Endothelial cell (in vitro differentiated cells): Measurements from ENCODE around the gene STX11. TPM values are rescaled to one million over a fixed set of nuclear protein-coding genes. Genes with fewer than 3 reads are reported as not detected.

Experiments used
- DNase-seq: peaks from one replicate; pipeline ENCODE4 v3.0.0; 2021; ENCODE audit warnings: low spot score
- H3K27ac Mint-ChIP-seq: one replicate; pipeline ENCODE4 v1.8.0; 2021; ENCODE audit warnings: mixed read lengths, inconsistent platforms; ENCODE audit not compliant: unreplicated experiment
- H3K27me3 Mint-ChIP-seq: one replicate; pipeline ENCODE4 v1.8.0; 2021; ENCODE audit warnings: mild to moderate bottlenecking, moderate library complexity, mixed read lengths, inconsistent platforms; ENCODE audit not compliant: unreplicated experiment
- H3K36me3 Mint-ChIP-seq: one replicate; pipeline ENCODE4 v1.8.0; 2021; ENCODE audit warnings: mild to moderate bottlenecking, low read depth, mixed read lengths, inconsistent platforms; ENCODE audit not compliant: unreplicated experiment
- H3K4me1 Mint-ChIP-seq: one replicate; pipeline ENCODE4 v1.8.0; 2021; ENCODE audit warnings: mild to moderate bottlenecking, mixed read lengths, inconsistent platforms; ENCODE audit not compliant: unreplicated experiment
- H3K4me3 Mint-ChIP-seq: one replicate; pipeline ENCODE4 v1.8.0; 2021; ENCODE audit warnings: mild to moderate bottlenecking, mixed read lengths, inconsistent platforms; ENCODE audit not compliant: unreplicated experiment
- H3K9me3 Mint-ChIP-seq: one replicate; pipeline ENCODE4 v1.8.0; 2021; ENCODE audit warnings: mixed read lengths, inconsistent platforms; ENCODE audit not compliant: unreplicated experiment
- total RNA-seq: library from RNA; stranded (reverse); fragmentation: NEBNext Ultra II Directional; extraction: Animal tissue kit (Norgen Biotek cat#: 25700); gene quantifications from one replicate; pipeline ENCODE4 v1.2.1, GENCODE V29; 2021; ENCODE audit not compliant: unreplicated experiment
- TF ChIP-seq, protein P1 (sequence below): fragments of 200-600 bp; sonication (generic); IDR thresholded peaks from one replicate; pipeline ENCODE4 v1.5.0; 2021; ENCODE audit warnings: antibody characterized with exemption; ENCODE audit not compliant: unreplicated experiment

STX11 gene
- total RNA-seq, 1 donor from 2014 or later: not detected

DNA sequence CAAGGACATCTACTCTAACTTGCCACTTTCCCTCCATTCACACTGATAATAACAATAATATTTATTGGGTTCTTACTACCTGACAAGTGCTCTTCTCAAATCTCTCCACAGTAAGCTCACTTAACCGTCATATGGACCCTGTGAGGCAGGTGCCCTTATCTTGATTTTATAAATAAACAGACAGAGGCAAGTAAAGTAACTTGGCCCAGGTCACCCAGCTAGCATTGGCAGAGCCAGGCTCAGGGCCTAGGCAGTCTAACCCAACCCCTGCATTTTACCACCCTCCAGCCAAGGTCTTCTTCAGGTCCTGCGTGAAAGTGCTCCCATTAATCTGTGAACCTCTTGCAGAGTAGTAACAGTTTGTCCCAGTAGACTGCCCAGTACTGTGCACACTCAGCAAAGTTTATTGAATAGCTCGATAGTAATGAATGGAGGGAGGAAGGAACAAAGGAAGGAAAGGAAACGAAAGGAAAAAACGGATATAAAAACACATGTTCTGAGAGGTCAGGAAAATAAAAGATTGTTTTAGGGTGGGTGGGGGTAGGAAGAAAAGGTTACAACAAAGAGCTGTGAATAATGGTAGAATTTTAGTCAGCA, 17.0 kb upstream of the STX11 start:
- Mint-ChIP-seq H3K4me1 (no peaks in the 10 kb centered on the region), H3K9me3 (no peaks in the 10 kb centered on the region), H3K27ac (no peak overlapping the region), H3K27me3 (peaks cover 4% of the 10 kb centered on the region), H3K36me3 (no peaks in the 10 kb centered on the region), H3K4me3 (no peak overlapping the region)
- DNase-seq: no peak
- TF ChIP-seq, protein P1, sequence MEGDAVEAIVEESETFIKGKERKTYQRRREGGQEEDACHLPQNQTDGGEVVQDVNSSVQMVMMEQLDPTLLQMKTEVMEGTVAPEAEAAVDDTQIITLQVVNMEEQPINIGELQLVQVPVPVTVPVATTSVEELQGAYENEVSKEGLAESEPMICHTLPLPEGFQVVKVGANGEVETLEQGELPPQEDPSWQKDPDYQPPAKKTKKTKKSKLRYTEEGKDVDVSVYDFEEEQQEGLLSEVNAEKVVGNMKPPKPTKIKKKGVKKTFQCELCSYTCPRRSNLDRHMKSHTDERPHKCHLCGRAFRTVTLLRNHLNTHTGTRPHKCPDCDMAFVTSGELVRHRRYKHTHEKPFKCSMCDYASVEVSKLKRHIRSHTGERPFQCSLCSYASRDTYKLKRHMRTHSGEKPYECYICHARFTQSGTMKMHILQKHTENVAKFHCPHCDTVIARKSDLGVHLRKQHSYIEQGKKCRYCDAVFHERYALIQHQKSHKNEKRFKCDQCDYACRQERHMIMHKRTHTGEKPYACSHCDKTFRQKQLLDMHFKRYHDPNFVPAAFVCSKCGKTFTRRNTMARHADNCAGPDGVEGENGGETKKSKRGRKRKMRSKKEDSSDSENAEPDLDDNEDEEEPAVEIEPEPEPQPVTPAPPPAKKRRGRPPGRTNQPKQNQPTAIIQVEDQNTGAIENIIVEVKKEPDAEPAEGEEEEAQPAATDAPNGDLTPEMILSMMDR: no peak

GRCh38 chr6:144134176-144134575, 16.1 kb upstream of the STX11 start:
- Mint-ChIP-seq H3K27ac (no peak overlapping the region), H3K4me1 (no peaks in the 10 kb centered on the region), H3K4me3 (no peak overlapping the region), H3K9me3 (no peaks in the 10 kb centered on the region), H3K27me3 (peaks cover 1% of the 10 kb centered on the region), H3K36me3 (no peaks in the 10 kb centered on the region)
- TF ChIP-seq, protein P1: no peak
- no peak for DNase-seq

DNA sequence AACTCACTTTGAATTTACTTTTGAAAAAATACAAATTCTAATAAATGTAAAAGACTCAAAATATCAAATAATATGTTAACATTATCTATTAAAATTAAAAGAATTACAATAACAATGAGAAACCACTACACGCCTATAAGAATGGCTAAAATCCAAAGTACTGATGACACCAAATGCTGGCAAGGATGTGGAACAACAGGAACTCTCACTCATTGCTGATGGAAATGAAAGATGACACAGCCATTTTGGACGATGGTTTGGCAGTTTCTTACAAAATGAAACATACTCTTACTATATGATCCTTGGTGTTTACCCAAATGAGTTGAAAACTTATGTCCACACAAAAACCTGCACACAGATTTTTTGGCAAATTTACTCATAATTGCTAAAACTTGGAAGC, 15.6 kb upstream of the STX11 start:
- no peak for DNase-seq
- Mint-ChIP-seq H3K27me3 (peaks cover 1% of the 10 kb centered on the region), H3K27ac (no peak overlapping the region), H3K4me1 (no peaks in the 10 kb centered on the region), H3K36me3 (no peaks in the 10 kb centered on the region), H3K4me3 (no peak overlapping the region), H3K9me3 (no peaks in the 10 kb centered on the region)
- TF ChIP-seq, protein P1: no peak

DNA sequence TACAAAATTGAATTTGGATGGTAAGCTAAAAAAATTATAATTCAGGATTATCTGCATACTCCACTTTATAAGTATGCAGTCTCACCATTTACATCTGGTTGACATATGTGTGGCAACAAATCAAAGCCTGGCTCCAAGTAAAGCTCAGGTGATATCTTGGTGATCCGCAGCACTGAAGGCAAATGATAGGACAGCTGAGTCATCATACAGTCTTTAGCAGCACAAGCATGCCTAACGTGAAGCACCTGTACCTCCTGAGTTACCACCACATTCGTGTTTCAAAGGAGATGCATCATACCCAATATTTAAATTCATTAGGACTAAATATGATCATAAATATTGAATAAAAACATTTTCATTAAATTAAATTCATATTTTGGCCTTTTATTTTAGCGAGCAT, 11.8 kb upstream of the STX11 start:
- TF ChIP-seq, protein P1: no peak
- Mint-ChIP-seq H3K9me3 (no peaks in the 10 kb centered on the region), H3K27ac (no peak overlapping the region), H3K4me1 (no peaks in the 10 kb centered on the region), H3K36me3 (no peaks in the 10 kb centered on the region), H3K4me3 (no peak overlapping the region), H3K27me3 (no peaks in the 10 kb centered on the region)
- no peak for DNase-seq

- Mint-ChIP-seq H3K4me1 (no peaks in the 10 kb centered on the region), H3K4me3 (no peak overlapping the region), H3K9me3 (no peaks in the 10 kb centered on the region), H3K27ac (no peak overlapping the region), H3K27me3 (no peaks in the 10 kb centered on the region), H3K36me3 (no peaks in the 10 kb centered on the region)
- no peak for DNase-seq
- TF ChIP-seq, protein P1: no peak
Measured at GRCh38 chr6:144139817-144140216, 10.5 kb upstream of the STX11 start.
